Stimulated activated effector memory CD8-positive, alpha-beta T cell treated with anti-CD3 and anti-CD28 coated beads, Interleukin-12 subunit alpha, Interleukin-12 subunit beta, amount 100 ng/mL, for 72 hours (primary cell): ENCODE data around the gene SDK2.
A peak's percentile ranks its signal among the peaks of the same experiment; 100 is the strongest.

Source experiments
- ATAC-seq: fragments of 150-1000 bp; cut with Tn5 transposase; 2 replicates; pipeline ENCODE4 v1.10.0; 2021
- DNase-seq, 2 donors: peaks; one replicate each; pipeline ENCODE4 v3.0.0; 2021 to 2022; ENCODE audit warnings: low spot score in 2 of 2
- H3K27ac Mint-ChIP-seq: one replicate; pipeline ENCODE4 v1.8.0; 2022; ENCODE audit warnings: mild to moderate bottlenecking, mixed read lengths
- H3K36me3 Mint-ChIP-seq: one replicate; pipeline ENCODE4 v1.8.0; 2022; ENCODE audit warnings: mild to moderate bottlenecking, mixed read lengths
- H3K4me1 Mint-ChIP-seq: one replicate; pipeline ENCODE4 v1.8.0; 2022; ENCODE audit warnings: mixed read lengths
- H3K4me3 Mint-ChIP-seq: one replicate; pipeline ENCODE4 v1.8.0; 2022; ENCODE audit warnings: mild to moderate bottlenecking, mixed read lengths
- H3K9me3 Mint-ChIP-seq: one replicate; pipeline ENCODE4 v1.8.0; 2022; ENCODE audit warnings: mixed read lengths

Gene SDK2

GRCh38 chr17:73643852-73644144, 447 bp downstream of the SDK2 start:
- no peak for DNase-seq
- ATAC-seq, result no peak
- Mint-ChIP-seq H3K9me3 (no peaks in the 10 kb centered on the region), H3K4me3 (peak overlapping the region; percentile 60), H3K36me3 (no peaks in the 10 kb centered on the region), H3K4me1 (peaks cover 5% of the 10 kb centered on the region), H3K27ac (no peak overlapping the region)

GRCh38 chr17:73643001-73643851, 1.0 kb downstream of the SDK2 start:
- ATAC-seq, result no peak
- Mint-ChIP-seq H3K9me3 (no peaks in the 10 kb centered on the region), H3K36me3 (no peaks in the 10 kb centered on the region), H3K4me3 (peak overlapping the region; percentile 60), H3K27ac (no peak overlapping the region), H3K4me1 (peaks cover 5% of the 10 kb centered on the region)
- DNase-seq, result no peak

- Mint-ChIP-seq H3K27ac (no peak overlapping the region), H3K9me3 (no peaks in the 10 kb centered on the region), H3K36me3 (no peaks in the 10 kb centered on the region), H3K4me1 (peaks cover 5% of the 10 kb centered on the region), H3K4me3 (peak overlapping the region; percentile 60)
- DNase-seq, result no peak
- ATAC-seq, result no peak
Observed at GRCh38 chr17:73642659-73643000, 1.6 kb downstream of the SDK2 start.

- H3K4me3 Mint-ChIP-seq, result no peak overlapping the region
- no peak for ATAC-seq
- no peak for DNase-seq
- H3K27ac Mint-ChIP-seq, result no peak overlapping the region
- no peaks in the 10 kb centered on the region for H3K36me3 Mint-ChIP-seq
- H3K4me1 Mint-ChIP-seq, result peaks cover 5% of the 10 kb centered on the region
- H3K9me3 Mint-ChIP-seq, result no peaks in the 10 kb centered on the region
Observed at GRCh38 chr17:73641826-73642600, 2.2 kb downstream of the SDK2 start.

GRCh38 chr17:73640691-73641090, 3.6 kb downstream of the SDK2 start:
- Mint-ChIP-seq H3K4me1 (peaks cover 5% of the 10 kb centered on the region), H3K4me3 (no peak overlapping the region), H3K36me3 (no peaks in the 10 kb centered on the region), H3K27ac (no peak overlapping the region), H3K9me3 (no peaks in the 10 kb centered on the region)
- no peak for DNase-seq
- ATAC-seq, result no peak

- Mint-ChIP-seq H3K9me3 (no peaks in the 10 kb centered on the region), H3K36me3 (no peaks in the 10 kb centered on the region), H3K27ac (no peak overlapping the region), H3K4me1 (peaks cover 5% of the 10 kb centered on the region), H3K4me3 (no peak overlapping the region)
- no peak for ATAC-seq
- no peak for DNase-seq
Observed at GRCh38 chr17:73639932-73640331, 4.3 kb downstream of the SDK2 start.

GRCh38 chr17:73639322-73639721, 4.9 kb downstream of the SDK2 start:
- Mint-ChIP-seq H3K36me3 (no peaks in the 10 kb centered on the region), H3K9me3 (no peaks in the 10 kb centered on the region), H3K27ac (no peak overlapping the region), H3K4me1 (peaks cover 5% of the 10 kb centered on the region), H3K4me3 (no peak overlapping the region)
- DNase-seq, result no peak
- no peak for ATAC-seq

GRCh38 chr17:73638556-73638955, 5.7 kb downstream of the SDK2 start:
- Mint-ChIP-seq H3K4me1 (peaks cover 5% of the 10 kb centered on the region), H3K27ac (no peak overlapping the region), H3K9me3 (no peaks in the 10 kb centered on the region), H3K4me3 (no peak overlapping the region), H3K36me3 (no peaks in the 10 kb centered on the region)
- ATAC-seq (no peak), DNase-seq (no peak)

GRCh38 chr17:73637866-73638265, 6.4 kb downstream of the SDK2 start:
- ATAC-seq (no peak), DNase-seq (no peak)
- Mint-ChIP-seq H3K36me3 (no peaks in the 10 kb centered on the region), H3K9me3 (no peaks in the 10 kb centered on the region), H3K4me3 (no peak overlapping the region), H3K4me1 (peaks cover 1% of the 10 kb centered on the region), H3K27ac (no peak overlapping the region)

GRCh38 chr17:73635101-73635817, 9.0 kb downstream of the SDK2 start:
- DNase-seq, result no peak
- Mint-ChIP-seq H3K4me3 (no peak overlapping the region), H3K9me3 (no peaks in the 10 kb centered on the region), H3K27ac (no peak overlapping the region), H3K36me3 (no peaks in the 10 kb centered on the region), H3K4me1 (no peaks in the 10 kb centered on the region)
- no peak for ATAC-seq

GRCh38 chr17:73634629-73635028, 9.6 kb downstream of the SDK2 start:
- DNase-seq (no peak), ATAC-seq (no peak)
- H3K9me3 Mint-ChIP-seq, result no peaks in the 10 kb centered on the region
- no peak overlapping the region for H3K4me3 Mint-ChIP-seq
- no peaks in the 10 kb centered on the region for H3K36me3 Mint-ChIP-seq
- H3K4me1 Mint-ChIP-seq, result no peaks in the 10 kb centered on the region
- no peak overlapping the region for H3K27ac Mint-ChIP-seq

GRCh38 chr17:73633736-73634135, 10.5 kb downstream of the SDK2 start:
- H3K4me3 Mint-ChIP-seq, result no peak overlapping the region

GRCh38 chr17:73632513-73632912, 11.7 kb downstream of the SDK2 start:
- H3K4me3 Mint-ChIP-seq, result no peak overlapping the region
- H3K27ac Mint-ChIP-seq, result no peak overlapping the region
- no peaks in the 10 kb centered on the region for H3K4me1 Mint-ChIP-seq
- ATAC-seq, result peak; percentile 48
- DNase-seq, result no peak
- H3K36me3 Mint-ChIP-seq, result no peaks in the 10 kb centered on the region
- no peaks in the 10 kb centered on the region for H3K9me3 Mint-ChIP-seq

More at GRCh38 chr17:73633736-73634135, 10.5 kb downstream of the SDK2 start:
- DNase-seq, result no peak
- Mint-ChIP-seq H3K4me1 (no peaks in the 10 kb centered on the region), H3K36me3 (no peaks in the 10 kb centered on the region), H3K9me3 (no peaks in the 10 kb centered on the region), H3K27ac (no peak overlapping the region)
- no peak for ATAC-seq

GRCh38 chr17:73630965-73631595, 13.2 kb downstream of the SDK2 start:
- Mint-ChIP-seq H3K27ac (no peak overlapping the region), H3K36me3 (no peaks in the 10 kb centered on the region), H3K9me3 (no peaks in the 10 kb centered on the region), H3K4me3 (no peak overlapping the region), H3K4me1 (no peaks in the 10 kb centered on the region)
- DNase-seq (no peak), ATAC-seq (no peak)

- no peaks in the 10 kb centered on the region for H3K9me3 Mint-ChIP-seq
- H3K4me1 Mint-ChIP-seq, result no peaks in the 10 kb centered on the region
- no peak overlapping the region for H3K4me3 Mint-ChIP-seq
- DNase-seq, result no peak
- no peak for ATAC-seq
- no peak overlapping the region for H3K27ac Mint-ChIP-seq
- H3K36me3 Mint-ChIP-seq, result no peaks in the 10 kb centered on the region
Observed at GRCh38 chr17:73630531-73630930, 13.7 kb downstream of the SDK2 start.
